Measurements from ENCODE around the gene FSHB.
A peak's percentile ranks its signal among the peaks of the same experiment; 100 is the strongest.
"Not testable (repeated sequence)": the region's sequence is repeated elsewhere in the genome, so short reads cannot be mapped to it uniquely, and the experiment has no call there.

The FSHB gene

GRCh38 chr11:30254307-30255298 is 23.8 kb downstream of the FSHB start:
- Mint-ChIP-seq H3K27ac (no peak overlapping the region), H3K27me3 (no peaks in the 10 kb centered on the region), H3K9me3 (no peaks in the 10 kb centered on the region), H3K4me3 (no peak overlapping the region), H3K4me1 (peaks cover 5% of the 10 kb centered on the region), H3K36me3 (no peaks in the 10 kb centered on the region)
- no peak for ATAC-seq

GRCh38 chr11:30255637-30256036 is 24.8 kb downstream of the FSHB start:
- Mint-ChIP-seq H3K36me3 (no peaks in the 10 kb centered on the region), H3K4me3 (no peak overlapping the region), H3K27ac (no peak overlapping the region), H3K4me1 (peaks cover 5% of the 10 kb centered on the region), H3K9me3 (no peaks in the 10 kb centered on the region), H3K27me3 (no peaks in the 10 kb centered on the region)
- ATAC-seq = no peak

GRCh38 chr11:30257058-30257457 is 26.2 kb downstream of the FSHB start:
- Mint-ChIP-seq H3K36me3 (no peaks in the 10 kb centered on the region), H3K9me3 (no peaks in the 10 kb centered on the region), H3K4me3 (no peak overlapping the region), H3K27ac (no peak overlapping the region), H3K27me3 (no peaks in the 10 kb centered on the region), H3K4me1 (peaks cover 5% of the 10 kb centered on the region)
- no peak for ATAC-seq

- Mint-ChIP-seq H3K4me3 (no peak overlapping the region), H3K36me3 (no peaks in the 10 kb centered on the region), H3K9me3 (no peaks in the 10 kb centered on the region), H3K4me1 (peaks cover 5% of the 10 kb centered on the region), H3K27ac (no peak overlapping the region), H3K27me3 (no peaks in the 10 kb centered on the region)
- no peak for ATAC-seq
These were observed 27.9 kb downstream of the FSHB start for GRCh38 chr11:30258679-30259078.

GRCh38 chr11:30260813-30261212 is 30.0 kb downstream of the FSHB start:
- peaks cover 2% of the 10 kb centered on the region for H3K27me3 Mint-ChIP-seq
- no peaks in the 10 kb centered on the region for H3K36me3 Mint-ChIP-seq
- H3K4me1 Mint-ChIP-seq = no peaks in the 10 kb centered on the region
- no peak overlapping the region for H3K27ac Mint-ChIP-seq
- H3K4me3 Mint-ChIP-seq = no peak overlapping the region
- peaks cover 2% of the 10 kb centered on the region for H3K9me3 Mint-ChIP-seq
- no peak for ATAC-seq

GRCh38 chr11:30261821-30262220 is 31.0 kb downstream of the FSHB start:
- H3K27me3 Mint-ChIP-seq = peaks cover 9% of the 10 kb centered on the region
- peaks cover 2% of the 10 kb centered on the region for H3K9me3 Mint-ChIP-seq
- H3K4me3 Mint-ChIP-seq = no peak overlapping the region
- H3K36me3 Mint-ChIP-seq = no peaks in the 10 kb centered on the region
- no peaks in the 10 kb centered on the region for H3K4me1 Mint-ChIP-seq
- ATAC-seq = no peak
- H3K27ac Mint-ChIP-seq = no peak overlapping the region

- ATAC-seq, H3K4me3 Mint-ChIP-seq, H3K9me3 Mint-ChIP-seq, H3K36me3 Mint-ChIP-seq, H3K27ac Mint-ChIP-seq, H3K4me1 Mint-ChIP-seq: not testable (repeated sequence)
- peaks cover 44% of the 10 kb centered on the region for H3K27me3 Mint-ChIP-seq
These were observed 37.8 kb downstream of the FSHB start for GRCh38 chr11:30268638-30269037.

- Mint-ChIP-seq H3K4me1 (no peaks in the 10 kb centered on the region), H3K9me3 (peaks cover 2% of the 10 kb centered on the region), H3K27ac (no peak overlapping the region), H3K4me3 (no peak overlapping the region), H3K27me3 (peaks cover 59% of the 10 kb centered on the region), H3K36me3 (no peaks in the 10 kb centered on the region)
- ATAC-seq = no peak
These were observed 39.9 kb downstream of the FSHB start for GRCh38 chr11:30270671-30271070.

GRCh38 chr11:30277176-30277575 is 46.4 kb downstream of the FSHB start:
- Mint-ChIP-seq H3K4me1 (peaks cover 17% of the 10 kb centered on the region), H3K27me3 (peaks cover 25% of the 10 kb centered on the region), H3K9me3 (no peaks in the 10 kb centered on the region), H3K36me3 (no peaks in the 10 kb centered on the region), H3K4me3 (no peak overlapping the region), H3K27ac (no peak overlapping the region)
- ATAC-seq = no peak

- ATAC-seq = no peak
- no peak overlapping the region for H3K27ac Mint-ChIP-seq
- peaks cover 20% of the 10 kb centered on the region for H3K4me1 Mint-ChIP-seq
- H3K36me3 Mint-ChIP-seq = no peaks in the 10 kb centered on the region
- H3K4me3 Mint-ChIP-seq = no peak overlapping the region
- H3K27me3 Mint-ChIP-seq = peaks cover 4% of the 10 kb centered on the region
- H3K9me3 Mint-ChIP-seq = peaks cover 2% of the 10 kb centered on the region
These were observed 49.0 kb downstream of the FSHB start for GRCh38 chr11:30279796-30280195.

- Mint-ChIP-seq H3K4me3 (peak overlapping the region; percentile 2), H3K27ac (no peak overlapping the region), H3K9me3 (peaks cover 2% of the 10 kb centered on the region), H3K36me3 (no peaks in the 10 kb centered on the region), H3K27me3 (no peaks in the 10 kb centered on the region), H3K4me1 (peaks cover 20% of the 10 kb centered on the region)
- peak; percentile 47 for ATAC-seq
These were observed 50.9 kb downstream of the FSHB start for GRCh38 chr11:30281476-30282288.

- no peak overlapping the region for H3K27ac Mint-ChIP-seq
- H3K4me1 Mint-ChIP-seq = peaks cover 20% of the 10 kb centered on the region
- H3K4me3 Mint-ChIP-seq = no peak overlapping the region
- H3K27me3 Mint-ChIP-seq = no peaks in the 10 kb centered on the region
- peak; percentile 55 for ATAC-seq
- no peaks in the 10 kb centered on the region for H3K36me3 Mint-ChIP-seq
- peaks cover 2% of the 10 kb centered on the region for H3K9me3 Mint-ChIP-seq
These were observed 51.4 kb downstream of the FSHB start for GRCh38 chr11:30282289-30282631.
